GM12878 (cell line): ENCODE results near the gene ELMO3. TPM values are rescaled to one million over a fixed set of nuclear protein-coding genes. Genes with fewer than 3 reads are reported as not detected.

Source experiments
- ATAC-seq: fragments of 200-7000 bp; cut with Tn5 transposase; 3 replicates; pipeline ENCODE4 v1.9.1; 2020; ENCODE audit warnings: mild to moderate bottlenecking, moderate library complexity
- BruUV-seq: library from RNA; stranded (reverse); fragments of 400-500 nt; replicated peaks from 2 replicates; lab custom pipeline; 2021; lab: Mats Ljungman, UMichigan
- CTCF ChIA-PET: fragments of 300-600 bp; sonication (Branson Sonifier 250); formaldehyde crosslinking; extraction: SDS; loops from one replicate; lab custom pipeline; 2021; ENCODE audit warnings: inconsistent platforms; lab: Yijun Ruan, JAX
- POLR2A ChIA-PET: fragments of 350-600 bp; formaldehyde crosslinking; extraction: SDS; loops from one replicate; lab custom pipeline; 2021; ENCODE audit warnings: inconsistent platforms; lab: Charles Lee
- RAD21 ChIA-PET: fragments of 300-600 bp; sonication (Branson Sonifier 250); formaldehyde crosslinking; loops from one replicate; lab custom pipeline; 2023; ENCODE audit warnings: antibody characterized with exemption; ENCODE audit not compliant: unreplicated experiment; lab: Charles Lee
- SMC1A ChIA-PET: fragments of 300-600 bp; sonication (Branson Sonifier 250); formaldehyde crosslinking; loops from one replicate; lab custom pipeline; 2023; ENCODE audit not compliant: unreplicated experiment, uncharacterized antibody; lab: Charles Lee
- DNase-seq: peaks from one replicate; pipeline ENCODE4 v3.0.0-alpha.2; 2011; ENCODE audit warnings: low read depth, low spot score
- FAIRE-seq: peaks from 3 replicates; lab custom pipeline; 2011; peaks lifted over from hg19 to GRCh38; lab: Jason Lieb, UNC
- H2AFZ ChIP-seq: 2 replicates; pipeline ENCODE4 v1.6.0; 2011; ENCODE audit warnings: low read depth, low read length, control low read depth; ENCODE audit not compliant: control insufficient read depth
- H3K27ac ChIP-seq: 2 replicates; pipeline ENCODE4 v1.5.1; 2011; ENCODE audit warnings: control low read depth; ENCODE audit not compliant: control insufficient read depth, insufficient read depth
- H3K27me3 ChIP-seq, 2 experiments: replicated peaks in 1 of 2; 2 replicates each; pipeline versions ENCODE4 v1.6.0 to v1.6.1; 2011; ENCODE audit warnings: low read length in 1 of 2; ENCODE audit not compliant: control insufficient read depth in 2 of 2, insufficient read depth in 2 of 2
- H3K36me3 ChIP-seq, 2 experiments: 2 replicates each; pipeline ENCODE4 v1.5.1; 2011; ENCODE audit warnings: low read length in 1 of 2; ENCODE audit not compliant: control insufficient read depth in 2 of 2, insufficient read depth in 2 of 2
- H3K4me1 ChIP-seq: 2 replicates; pipeline ENCODE4 v1.6.1; 2011; ENCODE audit warnings: mild to moderate bottlenecking, low read length, moderate library complexity, mixed read lengths; ENCODE audit not compliant: control insufficient read depth, insufficient read depth
- H3K4me2 ChIP-seq: 2 replicates; pipeline ENCODE4 v1.6.0; 2011; ENCODE audit warnings: control low read depth; ENCODE audit not compliant: control insufficient read depth, insufficient read depth
- H3K4me3 ChIP-seq: fragments of 200-600 bp; sonication (generic); 2 replicates; pipeline ENCODE4 v1.5.1; 2016
- H3K79me2 ChIP-seq: 2 replicates; pipeline ENCODE4 v1.6.0; 2011; ENCODE audit warnings: low read length; ENCODE audit not compliant: control insufficient read depth, insufficient read depth
- H3K9ac ChIP-seq: 2 replicates; pipeline ENCODE4 v1.8.0; 2011; ENCODE audit warnings: low read length, control low read depth, mixed read lengths; ENCODE audit not compliant: control insufficient read depth, insufficient read depth
- H3K9me3 ChIP-seq: replicated peaks from 3 replicates; pipeline ENCODE4 v1.5.1; 2011; ENCODE audit warnings: mild to moderate bottlenecking, low read length; ENCODE audit not compliant: control insufficient read depth, insufficient read depth
- H4K20me1 ChIP-seq: 2 replicates; pipeline ENCODE4 v1.6.0; 2011; ENCODE audit not compliant: control insufficient read depth, insufficient read depth
- ATF3 ChIP-seq: IDR thresholded peaks from 2 replicates; pipeline ENCODE4 v1.6.1; 2011; ENCODE audit warnings: low read depth, mild to moderate bottlenecking, low read length, moderate library complexity, borderline replicate concordance; ENCODE audit errors: extremely low read depth
- ATF7 ChIP-seq: fragments of 450-650 bp; IDR thresholded peaks from 2 replicates; pipeline ENCODE4 v1.6.1; 2016; ENCODE audit warnings: low read depth, mild to moderate bottlenecking
- EED ChIP-seq: sonication (generic); IDR thresholded peaks from 2 replicates; pipeline ENCODE4 v1.6.1; 2016; ENCODE audit warnings: antibody characterized with exemption, low read depth
- IKZF2 ChIP-seq, 2 experiments: fragments of 450-650 bp; IDR thresholded peaks; 2 replicates each; pipeline ENCODE4 v1.6.1; 2017; ENCODE audit warnings: mild to moderate bottlenecking in 2 of 2, moderate library complexity in 2 of 2
- NBN ChIP-seq: fragments of 450-650 bp; IDR thresholded peaks from 2 replicates; pipeline ENCODE4 v1.6.1; 2016
- NR2C2 ChIP-seq: IDR thresholded peaks from 2 replicates; pipeline ENCODE4 v1.6.1; 2011; ENCODE audit warnings: borderline replicate concordance, low read depth; ENCODE audit not compliant: control insufficient read depth, insufficient read length
- PAX8 ChIP-seq: fragments of 450-650 bp; IDR thresholded peaks from 2 replicates; pipeline ENCODE4 v1.6.1; 2017; ENCODE audit warnings: mild to moderate bottlenecking, moderate library complexity
- RAD21 ChIP-seq: IDR thresholded peaks from 2 replicates; pipeline ENCODE4 v1.6.1; 2011; ENCODE audit warnings: mild to moderate bottlenecking, low read depth, low read length, moderate library complexity; ENCODE audit not compliant: insufficient read depth
- RELB ChIP-seq: fragments of 450-650 bp; IDR thresholded peaks from 2 replicates; pipeline ENCODE4 v1.6.1; 2017; ENCODE audit warnings: low read depth, mild to moderate bottlenecking, moderate library complexity
- SMARCA5 ChIP-seq: fragments of 450-650 bp; IDR thresholded peaks from 2 replicates; pipeline ENCODE4 v1.6.1; 2017; ENCODE audit warnings: mild to moderate bottlenecking
- SMC3 ChIP-seq: IDR thresholded peaks from 2 replicates; pipeline ENCODE4 v1.6.1; 2011; ENCODE audit warnings: low read length, improper control_type of control experiment, borderline replicate concordance
- ZNF384 ChIP-seq: IDR thresholded peaks from 2 replicates; pipeline ENCODE4 v1.6.1; 2012; ENCODE audit warnings: low read depth, mild to moderate bottlenecking, low read length, improper control_type of control experiment, borderline replicate concordance
- WGBS: methylation state at CpG from one replicate; pipeline ENCODE4 v1.1.6; 2016; ENCODE audit warnings: low lambda C conversion rate; ENCODE audit not compliant: insufficient replicate concordance, insufficient coverage; ENCODE audit errors: missing lambda C conversion rate; 5-methylcytosine and 5-hydroxymethylcytosine counted together
- in situ Hi-C: fragments of 300-500 bp; cut with MboI; formaldehyde crosslinking; loops from 9 replicates; pipeline ENCODE4 v1.14.3; 2018; ENCODE audit warnings: mixed read lengths
- intact Hi-C: fragments of 100-400 bp; cut with micrococcal nuclease; formaldehyde crosslinking; loops from one replicate; pipeline ENCODE4 v1.14.2; 2022; ENCODE audit not compliant: unreplicated experiment
- polyA plus RNA-seq, 11 experiments: library from polyadenylated mRNA; depleted of rRNA in 4 of 11; unstranded in 6 of 11; stranded (reverse) in 5 of 11; fragments of >200 nt; fragmentation: Nextera tagmentation in 4 of 11; fragmentation: Illumina TruSeq in 1 of 11; extraction: Ambion mirVana in 4 of 11; extraction: Trizol in 1 of 11; gene quantifications; 1 replicate in 1 of 11; 2 replicates in 10 of 11; pipeline versions ENCODE4 v1.2.1 to v1.2.3, GENCODE V29; 2011 to 2016; ENCODE audit warnings: inconsistent platforms in 2 of 11, missing spikeins in 2 of 11, low read depth in 1 of 11
- total RNA-seq, 4 experiments: library from RNA; depleted of rRNA in 3 of 4; stranded (reverse); fragments of >200 nt in 3 of 4; fragmentation: Illumina TruSeq in 1 of 4; extraction: Trizol in 1 of 4; gene quantifications; 2 replicates each; pipeline versions ENCODE4 v1.2.1 to v1.2.3, GENCODE V29; 2013 to 2021
- TF ChIP-seq, protein P1 (sequence below), 3 experiments: IDR thresholded peaks in 2 of 3; conservative IDR thresholded peaks in 1 of 3; 2 replicates each; pipeline ENCODE4 v1.5.1; 2011; ENCODE audit warnings: low read depth in 3 of 3, low read length in 3 of 3, mild to moderate bottlenecking in 3 of 3, control low read depth in 2 of 3, moderate library complexity in 2 of 3, inconsistent platforms in 1 of 3, mixed read lengths in 1 of 3; ENCODE audit not compliant: control insufficient read depth in 2 of 3, insufficient read depth in 1 of 3; ENCODE audit errors: extremely low read depth in 1 of 3

Gene ELMO3
- total and polyA plus RNA-seq, 10 of the 15 experiments (the other 5 are each of a cell fraction or from before 2014, with no cell fraction given): 0.05 to 4.7 (median 0.96) TPM; not detected in 1

- no peaks in the 10 kb centered on the region for H4K20me1 ChIP-seq
- H3K4me2 ChIP-seq: peak overlapping the region; percentile 93
- H3K79me2 ChIP-seq: no peaks in the 10 kb centered on the region
- intact Hi-C loops (no loop called here), in situ Hi-C loops (no loop called here)
- H3K27ac ChIP-seq: peak overlapping the region; percentile 5; the same call in 1 of the 2 replicates
- peak overlapping the region; percentile 55 for H3K9ac ChIP-seq
- no peak for FAIRE-seq
- H2AFZ ChIP-seq: peak overlapping the region; percentile 22; the same call in 1 of the 2 replicates
- no peaks in the 10 kb centered on the region for H3K36me3 ChIP-seq
- SMC1A ChIA-PET: interaction anchor here (1.2 to 4.1 kb wide), 4 partner anchors 10 to 216 kb away, joined by 3 to 48 read pairs (median 4); partner anchors contain the start of genes FBXL8 and TRADD
- no peaks in the 10 kb centered on the region; the same call in 2 of the 3 replicates for H3K9me3 ChIP-seq
- RAD21 ChIA-PET: interaction anchor here (0.7 to 4.1 kb wide), 9 partner anchors 10 to 152 kb away, joined by 3 to 48 read pairs (median 4); partner anchors contain the start of genes E2F4, FBXL8, FHOD1 and TMEM208
- 31% methylated on average over 18 of the region's 24 CpGs for WGBS
- peak; percentile 22 for ATAC-seq
- no TSS peak for BruUV-seq
- CTCF ChIA-PET: interaction anchor here (0.5 to 5.4 kb wide), 22 partner anchors 10 to 213 kb away, joined by 3 to 60 read pairs (median 4); partner anchors contain the start of genes EXOC3L1, FBXL8, MATCAP1 and TRADD
- TF ChIP-seq SMC3 (peak; percentile 20; the same call in 1 of the 2 replicates), RAD21 (peak; percentile 32; the same call in 1 of the 2 replicates), SMARCA5 (0 out of 2 replicates have a peak, but pooled peaks have one; percentile 19), PAX8 (no peak), RELB (0 out of 2 replicates have a peak, but pooled peaks have one; percentile 19), EED (no peak), NR2C2 (no peak), NBN (peak; percentile 22; the same call in 1 of the 2 replicates), IKZF2 (IDR thresholded peaks at IDR 0.05) (0 out of 4 replicates have a peak, but pooled peaks of 1 of the 2 experiments have one; percentile 4), ZNF384 (0 out of 2 replicates have a peak, but pooled peaks have one; percentile 43), ATF3 (no peak), ATF7 (no peak)
- TF ChIP-seq, protein P1, sequence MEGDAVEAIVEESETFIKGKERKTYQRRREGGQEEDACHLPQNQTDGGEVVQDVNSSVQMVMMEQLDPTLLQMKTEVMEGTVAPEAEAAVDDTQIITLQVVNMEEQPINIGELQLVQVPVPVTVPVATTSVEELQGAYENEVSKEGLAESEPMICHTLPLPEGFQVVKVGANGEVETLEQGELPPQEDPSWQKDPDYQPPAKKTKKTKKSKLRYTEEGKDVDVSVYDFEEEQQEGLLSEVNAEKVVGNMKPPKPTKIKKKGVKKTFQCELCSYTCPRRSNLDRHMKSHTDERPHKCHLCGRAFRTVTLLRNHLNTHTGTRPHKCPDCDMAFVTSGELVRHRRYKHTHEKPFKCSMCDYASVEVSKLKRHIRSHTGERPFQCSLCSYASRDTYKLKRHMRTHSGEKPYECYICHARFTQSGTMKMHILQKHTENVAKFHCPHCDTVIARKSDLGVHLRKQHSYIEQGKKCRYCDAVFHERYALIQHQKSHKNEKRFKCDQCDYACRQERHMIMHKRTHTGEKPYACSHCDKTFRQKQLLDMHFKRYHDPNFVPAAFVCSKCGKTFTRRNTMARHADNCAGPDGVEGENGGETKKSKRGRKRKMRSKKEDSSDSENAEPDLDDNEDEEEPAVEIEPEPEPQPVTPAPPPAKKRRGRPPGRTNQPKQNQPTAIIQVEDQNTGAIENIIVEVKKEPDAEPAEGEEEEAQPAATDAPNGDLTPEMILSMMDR (IDR thresholded peaks at IDR 0.05 in 2 of 3, conservative IDR thresholded peaks at IDR 0.05 in 1 of 3; ENCODE audit: control insufficient read depth in 2 of 3, extremely low read depth in 1 of 3, insufficient read depth in 1 of 3, low read depth in 3 of 3, low read length in 3 of 3): peak; percentile 55 to 72 (median 59)
- TF ChIP-seq, all 136 proteins: peak for 8
- Histone ChIP-seq H3K4me3 (peak overlapping the region; percentile 73), H3K4me1 (peaks cover 45% of the 10 kb centered on the region), H3K27me3 (peaks cover 2 to 11% of the 10 kb centered on the region in 2 experiments)
- POLR2A ChIA-PET: interaction anchor here (0.7 to 10.9 kb wide), 8 partner anchors 9 to 151 kb away, joined by 3 to 137 read pairs (median 6); partner anchors contain the start of genes FBXL8, FHOD1, HSF4 and TMEM208
- no peak for DNase-seq
These were observed 29.2 kb upstream of the ELMO3 start for GRCh38 chr16:67169642-67170167.
